HG02885 (cell line): ENCODE results near the gene SPRR4.

Source experiments
- ATAC-seq: cut with Tn5 transposase; IDR thresholded peaks from one replicate; pipeline ENCODE4 v1.9.1; 2021; ENCODE audit warnings: mild to moderate bottlenecking; ENCODE audit not compliant: unreplicated experiment, poor library complexity

SPRR4 gene

DNA sequence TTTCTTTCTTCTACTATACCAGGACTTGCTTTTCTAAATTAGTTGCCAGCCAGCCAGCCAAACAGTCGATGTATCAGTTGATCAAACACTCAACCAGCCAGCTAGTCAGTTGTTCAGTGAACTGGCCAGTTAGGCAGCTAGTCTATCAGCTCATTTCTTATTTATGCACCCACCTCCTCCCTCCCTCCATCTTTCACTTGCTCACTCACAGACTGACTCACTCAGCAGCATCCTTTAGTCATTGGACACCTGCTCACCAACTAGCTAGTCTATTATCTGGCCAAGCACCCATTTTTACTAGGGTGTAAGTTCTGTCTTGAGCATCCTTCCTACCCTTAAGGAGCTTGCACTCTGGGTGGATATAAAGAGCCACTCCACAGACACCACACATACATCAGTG lies 5.9 kb upstream of the SPRR4 start:
- no peak for ATAC-seq

DNA sequence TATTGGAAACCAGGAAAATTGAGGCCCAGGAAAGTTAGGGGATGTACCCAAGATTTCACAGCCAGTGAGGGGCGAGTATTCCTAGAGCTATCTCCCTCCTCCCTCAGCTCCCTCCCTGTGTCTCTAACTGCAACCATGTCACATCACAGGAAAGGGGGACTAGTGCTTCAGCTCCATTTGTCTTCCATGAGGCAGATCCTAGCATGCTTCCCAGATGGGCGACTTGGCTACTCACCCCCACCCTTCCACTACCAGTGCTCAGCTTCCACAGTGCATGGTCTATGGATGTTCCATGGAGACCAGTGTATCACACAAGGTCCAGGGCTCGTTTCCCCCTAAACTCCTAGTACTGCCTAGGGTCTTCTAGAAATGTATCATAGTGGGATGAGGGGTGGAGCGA lies 4.6 kb upstream of the SPRR4 start:
- no peak for ATAC-seq

DNA sequence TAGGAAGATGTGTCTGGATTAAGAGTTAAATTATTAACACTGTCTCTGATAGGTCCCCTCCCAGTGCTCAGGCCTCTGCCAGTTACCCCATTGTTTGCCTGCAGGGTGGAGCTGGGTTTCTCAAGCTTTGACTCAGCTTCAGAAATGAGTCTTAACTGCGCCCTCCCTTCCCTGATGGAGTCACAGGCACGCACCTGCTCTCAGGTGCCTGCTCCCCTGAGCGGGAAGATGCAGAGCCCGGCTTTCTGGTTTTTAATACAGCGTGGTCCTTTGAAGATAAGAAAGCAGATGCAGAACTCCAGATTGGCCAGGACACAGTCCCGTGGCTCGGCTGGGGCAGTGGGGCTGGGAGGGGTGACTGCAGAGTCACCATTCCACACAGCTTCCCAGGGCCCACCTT lies 3.2 kb upstream of the SPRR4 start:
- ATAC-seq = no peak

DNA sequence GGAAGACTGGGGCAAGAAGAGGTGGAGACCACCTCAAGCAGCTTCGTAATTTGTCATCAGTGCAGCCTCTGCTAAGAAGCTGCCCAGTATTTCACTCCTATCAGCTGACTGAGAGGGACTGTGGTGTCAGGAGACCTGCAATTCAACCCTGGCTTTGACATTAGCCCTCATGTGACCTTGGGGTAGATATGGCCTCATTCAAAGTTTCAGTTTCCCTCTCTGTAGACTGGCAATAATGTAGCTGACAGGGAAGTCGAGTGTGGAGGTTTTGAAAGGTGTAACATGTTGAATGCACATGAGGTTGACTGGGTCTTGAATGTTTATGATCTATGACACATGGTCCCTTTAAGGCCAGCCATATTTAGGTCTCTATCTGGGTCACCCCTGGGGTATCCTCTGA lies 2.2 kb upstream of the SPRR4 start:
- ATAC-seq = peak; percentile 90

DNA sequence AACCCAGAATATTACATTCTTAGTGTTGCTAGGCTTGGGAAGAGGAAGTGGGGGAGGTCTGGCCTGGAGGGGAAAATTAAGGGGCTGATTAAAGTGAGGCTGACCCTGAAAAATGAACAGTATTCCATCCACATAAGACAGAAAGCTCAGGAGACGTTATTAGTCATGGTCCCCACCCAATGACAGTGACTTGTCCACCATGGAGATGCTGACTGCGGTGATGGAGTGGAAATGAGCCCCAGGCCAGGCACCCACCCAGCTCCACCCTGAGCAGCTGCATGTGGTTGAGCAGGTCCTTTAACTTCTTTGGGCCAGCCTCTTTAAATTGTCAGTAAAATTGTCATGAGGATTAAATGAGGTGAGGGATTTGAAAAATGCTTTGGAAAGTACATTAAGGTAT lies 1.4 kb upstream of the SPRR4 start:
- ATAC-seq = no peak

DNA sequence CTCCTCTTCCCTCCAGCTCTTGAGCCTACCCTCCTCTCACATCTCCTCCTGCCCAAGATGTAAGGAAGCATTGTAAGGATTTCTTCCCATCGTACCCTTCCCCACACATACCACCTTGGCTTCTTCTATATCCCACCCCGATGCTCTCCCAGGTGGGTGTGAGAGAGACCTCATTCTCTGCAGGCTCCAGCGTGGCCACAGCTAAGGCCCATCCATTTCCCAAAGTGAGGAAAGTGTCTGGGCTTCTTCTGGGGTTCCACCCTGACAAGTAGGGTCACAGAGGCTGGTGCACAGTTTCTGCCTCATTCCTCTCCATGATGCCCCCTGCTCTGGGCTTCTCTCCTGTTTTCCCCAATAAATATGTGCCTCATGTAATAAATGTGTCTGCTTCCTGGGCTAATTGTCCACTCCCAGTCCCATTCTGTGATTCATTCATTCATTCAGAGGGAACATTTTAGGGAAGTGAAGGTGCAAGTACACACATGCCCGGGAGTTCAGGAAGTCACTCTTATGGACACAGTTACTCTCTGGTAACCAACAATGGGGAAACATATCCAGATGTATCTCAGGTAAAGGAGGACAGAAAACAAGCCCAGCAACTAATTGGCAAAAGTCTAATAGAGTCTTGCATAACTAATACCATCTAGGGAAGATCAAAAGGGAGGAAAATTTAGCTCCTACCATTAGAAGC lies 1.9 kb downstream of the SPRR4 start:
- ATAC-seq = no peak

DNA sequence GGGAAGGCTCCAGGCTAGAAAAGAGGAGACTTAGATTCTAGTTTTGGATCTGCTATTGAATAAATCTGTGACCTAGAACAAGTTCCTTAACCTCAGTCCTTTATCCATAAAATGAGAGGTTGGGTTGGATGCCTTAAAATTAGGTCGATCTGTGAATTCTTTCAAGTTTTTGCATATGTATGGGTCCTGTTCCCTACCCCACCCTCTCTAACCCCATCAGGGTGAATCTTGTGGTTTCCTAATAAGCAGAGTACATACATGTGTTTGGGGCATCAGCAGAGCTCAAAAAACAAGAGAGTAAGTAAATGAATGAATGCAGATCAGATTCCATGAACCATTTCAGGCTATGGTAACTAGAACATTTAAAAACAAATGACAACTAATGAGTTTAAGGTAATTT lies 6.2 kb downstream of the SPRR4 start:
- no peak for ATAC-seq

DNA sequence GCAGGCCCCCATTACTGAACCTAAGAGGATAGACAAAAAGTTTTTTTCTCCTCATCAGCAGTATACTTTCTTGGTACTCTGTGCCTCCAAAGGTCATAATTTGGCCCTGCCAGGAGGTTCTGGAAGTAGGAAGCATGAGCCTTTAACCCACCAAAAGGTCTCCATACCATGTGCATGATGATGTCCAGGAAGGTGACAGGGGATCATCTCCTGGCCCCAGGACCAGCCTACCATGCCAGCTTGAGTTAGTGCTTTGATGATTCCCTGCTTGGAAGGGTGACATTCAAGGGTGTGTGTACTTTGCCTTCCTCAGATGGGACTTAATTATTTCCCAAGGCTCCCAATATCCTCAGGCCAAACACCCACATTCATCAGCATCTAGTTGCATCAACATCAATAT lies 7.2 kb downstream of the SPRR4 start:
- no peak for ATAC-seq

DNA sequence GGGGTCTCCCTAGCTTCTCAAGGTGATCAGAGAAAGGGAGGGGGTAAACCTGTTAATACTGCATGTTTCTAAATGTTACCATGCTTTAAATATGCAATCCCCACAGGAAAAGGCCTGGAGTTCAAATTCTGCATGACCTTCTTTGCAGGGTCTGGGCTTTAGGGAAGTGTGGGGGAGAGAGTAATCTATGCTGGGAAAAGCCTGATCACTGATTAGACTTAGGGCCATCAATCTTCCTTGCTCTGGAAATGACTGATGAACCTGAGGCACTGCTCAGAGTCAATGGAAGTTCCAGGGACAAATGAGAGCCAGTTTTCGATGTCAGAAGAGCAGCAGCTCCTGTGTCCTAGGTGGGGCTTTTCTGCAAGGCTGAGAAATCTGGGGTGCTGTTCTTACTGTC lies 10.2 kb downstream of the SPRR4 start:
- ATAC-seq = no peak

DNA sequence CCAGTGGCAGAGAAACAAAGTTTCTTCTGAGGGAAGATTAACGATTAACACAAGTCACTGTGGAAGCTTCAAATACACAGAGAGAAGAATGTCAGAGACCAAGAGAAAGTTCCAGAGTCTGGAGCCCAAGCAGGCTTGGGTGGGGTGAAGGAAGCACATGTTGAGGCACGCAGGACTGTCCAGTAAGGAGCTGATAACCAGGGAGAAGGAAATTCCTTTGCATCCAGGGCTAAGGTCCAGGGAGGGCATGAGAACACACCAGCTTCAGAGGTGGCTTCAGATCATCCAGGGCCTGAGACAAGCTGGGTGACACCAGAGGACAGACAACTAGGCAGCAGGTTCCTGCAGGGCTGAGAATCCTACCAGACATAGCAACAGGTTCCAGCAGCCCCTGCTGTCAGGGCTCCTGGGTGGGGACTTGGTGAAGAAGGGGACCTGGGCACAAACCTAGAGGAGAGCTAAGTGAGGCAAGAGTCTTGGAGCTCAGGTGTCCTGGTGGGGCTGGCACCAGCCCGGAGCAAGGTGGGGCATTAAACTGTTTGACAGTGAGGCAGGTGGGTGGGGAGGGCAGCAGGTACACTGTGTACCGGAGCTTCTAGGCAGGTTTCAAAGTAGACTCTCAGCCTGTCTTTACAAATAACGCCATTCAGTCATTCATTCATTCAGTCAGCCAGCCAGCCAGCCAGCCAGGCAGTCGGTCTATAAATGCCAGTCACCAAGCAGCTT lies 10.9 kb downstream of the SPRR4 start:
- no peak for ATAC-seq

DNA sequence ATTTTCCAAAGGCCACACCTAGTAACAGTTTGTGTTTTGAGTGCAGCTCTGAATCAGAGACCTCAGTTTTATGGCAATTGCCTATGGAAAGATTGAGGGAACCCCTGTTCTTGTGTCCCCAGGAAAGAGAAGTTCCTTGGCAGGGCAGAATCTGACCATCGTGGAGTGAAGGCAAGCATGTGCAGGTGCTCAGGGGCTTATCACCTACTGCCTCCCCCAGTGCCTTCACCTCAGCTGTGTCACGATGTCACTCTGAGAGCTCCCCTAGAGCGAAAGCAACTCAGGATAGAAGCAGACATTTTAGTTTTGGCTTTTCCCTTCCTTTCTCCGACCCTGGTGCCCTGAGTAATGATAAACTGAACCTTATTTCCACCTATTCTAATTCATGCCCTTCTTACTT lies 11.6 kb downstream of the SPRR4 start:
- no peak for ATAC-seq

DNA sequence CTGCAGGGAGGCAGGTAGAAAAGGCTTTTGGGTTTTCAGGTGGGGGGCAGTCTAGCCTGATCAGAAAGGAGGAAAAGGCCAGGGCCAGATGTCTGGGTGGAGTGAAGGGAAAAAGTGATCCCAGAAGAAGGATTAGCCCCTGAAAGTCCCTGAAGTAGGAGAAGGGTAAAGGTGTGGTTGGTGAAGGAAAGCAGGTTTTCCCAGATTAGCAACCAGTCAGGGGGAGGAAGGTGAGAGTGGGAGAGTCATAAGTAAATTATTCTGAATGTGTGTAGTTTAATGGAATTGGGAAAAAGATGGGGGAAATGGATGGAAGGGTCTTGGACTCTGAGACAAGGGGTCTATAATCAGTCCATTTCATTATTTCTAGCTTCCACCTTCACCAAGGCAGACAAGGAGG lies 12.8 kb downstream of the SPRR4 start:
- no peak for ATAC-seq

DNA sequence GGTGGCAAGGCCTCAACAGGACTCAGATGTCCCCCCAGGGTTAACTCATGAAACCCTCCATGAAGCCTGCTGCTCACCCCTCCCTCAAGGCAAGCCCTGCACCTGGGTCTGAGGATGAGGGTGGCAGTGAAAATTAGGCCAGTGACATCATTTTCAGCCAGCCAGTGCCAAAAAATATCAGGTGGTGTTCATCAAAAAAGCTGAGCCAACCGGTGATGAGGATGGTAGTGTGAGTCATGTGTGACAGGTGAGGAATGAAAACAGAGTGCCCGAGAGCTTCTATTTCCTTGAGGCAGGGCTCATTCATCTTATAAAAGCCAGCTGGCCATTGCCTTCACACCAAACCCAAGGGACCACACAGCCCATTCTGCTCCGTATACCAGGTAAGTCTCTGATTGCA lies 13.3 kb downstream of the SPRR4 start, which contains the start of gene SPRR1A:
Gene SPRR1A (plus strand): TSS at position 339 of the 400 bp plus-strand sequence. CDS start 1,150 bp downstream, outside the sequence.
- no peak for ATAC-seq

DNA sequence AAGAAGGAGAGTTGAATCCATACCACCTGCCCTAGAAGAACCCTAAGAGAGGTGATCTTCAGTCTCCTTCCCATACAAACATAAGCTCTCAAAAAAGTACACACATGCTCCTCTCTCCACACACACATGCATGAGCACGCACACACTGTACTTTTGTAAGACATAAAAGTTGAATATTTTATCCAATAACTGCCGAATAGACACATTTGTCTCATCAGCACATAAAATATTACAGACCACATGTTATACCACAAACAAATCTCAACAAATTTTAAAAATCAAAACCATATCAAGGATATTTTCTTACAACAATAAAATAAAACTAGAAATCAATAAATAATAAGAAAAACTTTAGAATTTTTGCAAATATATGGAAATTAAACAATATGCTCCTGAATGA lies 16.1 kb downstream of the SPRR4 start:
- ATAC-seq = no peak

DNA sequence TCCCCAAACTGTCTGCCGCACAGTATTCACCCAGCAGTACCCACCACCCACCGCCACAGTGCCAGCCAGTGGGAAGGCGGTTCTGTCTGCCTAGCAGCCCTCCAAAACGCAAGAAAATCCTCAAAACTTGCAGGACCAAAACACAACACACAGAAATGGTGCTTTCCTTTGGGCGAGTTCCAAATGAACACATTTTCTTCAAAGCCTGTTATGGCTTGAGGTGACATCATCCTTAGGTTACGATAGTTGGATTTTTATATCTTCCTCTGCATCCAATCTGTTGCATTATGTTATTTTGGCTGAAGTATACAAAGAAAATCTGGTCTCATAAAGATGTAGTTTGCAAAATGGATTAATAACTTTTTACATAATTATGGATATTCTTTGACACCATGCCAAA lies 22.7 kb downstream of the SPRR4 start:
- ATAC-seq = no peak

DNA sequence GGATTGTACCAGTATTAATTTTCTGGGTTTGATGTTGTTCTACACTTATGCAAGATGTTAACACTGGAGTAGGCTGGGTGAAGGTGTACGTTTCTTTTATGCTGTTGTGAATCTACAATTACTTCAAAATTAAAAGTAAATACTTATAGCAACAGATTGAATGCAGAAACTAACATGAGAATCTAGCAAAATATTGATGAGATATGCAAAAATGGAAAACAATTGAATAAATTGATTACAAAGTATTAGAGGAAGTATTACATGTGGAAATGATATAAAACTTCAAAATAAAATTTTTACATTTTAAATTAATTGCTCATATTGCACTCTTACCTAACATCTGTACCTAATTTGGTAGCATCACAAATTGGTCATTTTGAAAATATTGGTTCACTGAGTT lies 25.4 kb downstream of the SPRR4 start:
- no peak for ATAC-seq

DNA sequence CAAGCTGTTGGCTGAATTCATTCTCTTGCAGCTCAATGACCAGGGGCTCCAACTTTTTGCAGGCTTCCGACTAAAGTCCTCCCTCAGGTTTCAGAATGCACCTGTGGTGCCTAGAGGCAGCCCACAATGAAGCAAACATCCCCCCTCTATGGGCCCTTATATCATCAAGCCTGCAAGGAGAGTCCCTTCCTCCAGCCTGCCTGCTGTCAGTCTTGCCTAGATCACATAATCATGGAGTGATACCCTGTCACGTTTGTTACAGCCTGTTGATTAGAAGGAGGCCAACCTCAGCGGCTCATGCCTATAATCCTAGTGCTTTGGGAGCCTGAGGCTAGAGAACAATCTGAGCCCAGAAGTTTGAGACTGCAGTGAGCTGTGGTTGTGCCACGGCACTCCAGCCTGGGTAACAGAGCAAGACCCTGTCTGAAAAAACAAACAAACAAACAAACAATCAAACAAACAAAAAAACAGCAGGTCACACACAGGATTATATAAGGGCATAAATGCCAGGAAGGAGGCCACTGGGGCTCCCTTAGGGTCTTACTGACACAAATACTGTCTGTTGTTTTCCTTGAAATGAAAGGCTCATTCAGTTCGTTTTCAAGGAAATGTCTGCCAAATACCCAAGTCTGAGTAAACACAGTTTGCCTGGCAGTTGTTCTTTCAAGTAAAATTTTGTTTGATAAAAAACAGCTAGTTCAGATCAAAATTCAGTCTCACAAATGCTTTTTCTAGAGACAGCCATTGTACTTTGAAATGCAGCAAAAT lies 26.4 kb downstream of the SPRR4 start:
- no peak for ATAC-seq

DNA sequence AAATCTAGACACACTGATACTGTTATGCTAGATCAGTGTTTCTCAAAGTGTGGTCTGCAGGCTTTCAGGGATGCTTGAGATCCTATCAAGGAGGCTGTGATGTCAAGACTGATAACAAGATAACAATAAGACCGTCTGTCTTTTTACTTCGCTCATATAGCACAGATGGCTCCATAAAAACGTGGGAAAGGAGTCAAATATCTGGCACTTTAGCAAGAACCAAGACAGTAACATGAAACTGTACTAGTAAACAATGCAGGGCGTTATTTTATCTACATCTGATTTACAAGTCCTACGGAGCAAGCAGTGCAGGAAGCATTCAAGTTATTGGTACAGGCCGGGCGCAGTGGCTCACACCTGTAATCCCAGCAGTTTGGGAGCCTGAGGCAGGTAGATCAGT lies 27.5 kb downstream of the SPRR4 start:
- no peak for ATAC-seq

DNA sequence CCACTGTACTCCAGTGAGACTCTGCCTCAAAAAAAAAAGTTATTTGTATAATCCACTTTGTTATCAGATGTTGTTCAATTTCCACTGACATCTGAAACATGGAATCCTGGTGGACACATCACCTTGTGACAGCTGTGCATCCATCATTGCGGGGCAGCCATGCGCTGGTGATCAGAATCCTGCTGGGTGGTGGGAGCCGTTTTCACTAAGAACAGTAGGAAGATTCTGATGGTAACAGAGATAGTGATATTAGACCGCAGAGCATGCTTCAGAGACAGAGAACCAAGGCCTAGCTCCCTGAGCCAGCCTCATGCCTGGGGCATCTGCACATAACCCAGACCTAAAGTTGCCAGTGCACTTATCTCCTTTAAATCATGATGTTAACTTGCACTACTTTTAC lies 28.0 kb downstream of the SPRR4 start:
- ATAC-seq = no peak

DNA sequence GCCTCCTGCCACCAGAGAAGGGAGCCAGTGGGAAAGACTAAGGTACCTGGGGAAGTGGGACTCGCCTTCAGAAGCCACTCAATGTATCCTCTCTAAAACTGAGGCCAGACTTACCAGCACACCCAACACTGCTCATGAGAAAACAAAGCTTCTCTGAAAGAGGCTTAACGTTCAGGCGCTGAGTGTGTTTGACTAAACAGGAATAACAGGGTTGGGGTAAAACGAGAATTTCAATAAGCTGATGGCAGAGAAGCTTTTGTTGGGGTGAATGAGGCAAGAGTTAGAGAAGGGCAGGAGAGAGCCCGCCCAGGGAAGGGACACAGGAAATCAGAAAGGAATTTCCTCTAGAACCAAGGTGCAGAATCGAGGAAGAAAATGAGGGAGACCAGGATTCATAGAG lies 29.4 kb downstream of the SPRR4 start:
- ATAC-seq = no peak

DNA sequence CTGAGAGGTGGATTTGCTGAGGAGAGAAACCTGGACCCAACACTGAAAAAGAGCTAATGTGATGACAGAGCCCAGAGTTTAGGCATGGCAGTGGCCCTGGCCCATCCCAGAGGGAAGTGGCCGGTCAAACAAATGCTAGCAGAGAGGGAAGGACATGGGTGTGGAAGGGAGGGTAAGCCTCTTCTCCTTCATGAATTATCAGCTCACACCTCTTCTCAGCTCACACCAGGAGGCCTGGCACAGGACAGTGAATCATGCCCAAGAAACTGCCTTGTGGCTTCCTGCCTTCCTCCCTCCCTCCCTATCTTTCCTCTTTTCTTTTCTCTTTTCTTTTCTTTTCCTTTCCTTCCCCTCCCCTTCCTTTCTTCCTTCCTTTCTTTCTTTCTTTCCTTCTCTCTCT lies 29.8 kb downstream of the SPRR4 start:
- no peak for ATAC-seq
